Measurements from ENCODE around the gene NAP1L5. TPM values are rescaled to one million over a fixed set of nuclear protein-coding genes. Genes with fewer than 3 reads are reported as not detected.

The NAP1L5 gene
- total RNA-seq, 3 donors from 2014 or later: 1.1 to 5.8 (median 1.7) TPM

DNA sequence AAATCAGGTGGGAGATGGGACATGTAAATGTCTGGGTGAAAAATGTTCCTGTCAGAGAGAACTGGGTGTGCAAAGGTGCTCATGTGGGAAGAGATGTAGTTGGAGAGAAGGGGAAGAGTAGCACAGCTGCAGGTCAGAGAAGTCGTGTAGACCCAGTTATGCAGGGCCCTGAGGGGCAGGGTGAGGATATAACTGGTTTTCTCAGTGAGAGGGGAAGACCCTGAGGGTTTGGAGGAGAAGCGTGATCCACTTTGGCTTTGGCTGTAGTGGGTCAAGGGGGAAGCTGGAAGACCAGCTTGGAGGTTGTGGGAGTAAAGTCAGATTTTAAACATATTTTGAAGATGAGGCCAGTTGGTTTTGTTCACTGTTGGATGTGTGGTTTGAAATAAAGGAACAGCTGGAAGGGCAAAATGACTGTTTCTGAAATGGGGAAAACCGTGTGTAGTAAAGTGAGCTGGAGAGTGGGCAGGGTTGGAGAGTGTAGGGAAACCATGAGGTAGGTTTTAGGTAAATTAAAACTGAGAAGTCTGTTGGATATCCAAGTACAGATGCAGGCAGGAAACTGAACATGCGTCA is 44.2 kb downstream of the NAP1L5 start:
- no peaks in the 10 kb centered on the region for H3K36me3 ChIP-seq (ENCODE audit: low read depth)
- no peak for ATAC-seq
- intact Hi-C loops (cut with DNase I, micrococcal nuclease): no loop called here

DNA sequence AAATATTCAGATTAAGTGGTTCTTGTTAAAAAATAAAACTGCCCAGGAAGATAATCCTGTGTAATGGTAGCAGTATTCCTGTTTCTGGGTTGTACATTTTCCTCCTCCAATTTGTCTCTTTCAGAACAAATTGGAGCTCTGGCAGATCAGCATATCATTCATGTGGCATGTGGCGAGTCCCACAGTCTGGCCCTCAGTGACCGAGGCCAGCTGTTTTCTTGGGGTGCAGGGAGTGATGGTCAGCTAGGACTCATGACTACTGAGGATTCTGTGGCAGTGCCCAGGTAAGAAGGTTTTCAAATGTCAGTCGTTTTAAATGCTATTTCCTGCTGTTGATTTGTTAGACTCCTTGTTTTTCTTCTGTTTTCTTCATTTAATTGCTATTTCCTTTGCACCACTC is 47.9 kb downstream of the NAP1L5 start:
- TF ChIP-seq, protein P1, sequence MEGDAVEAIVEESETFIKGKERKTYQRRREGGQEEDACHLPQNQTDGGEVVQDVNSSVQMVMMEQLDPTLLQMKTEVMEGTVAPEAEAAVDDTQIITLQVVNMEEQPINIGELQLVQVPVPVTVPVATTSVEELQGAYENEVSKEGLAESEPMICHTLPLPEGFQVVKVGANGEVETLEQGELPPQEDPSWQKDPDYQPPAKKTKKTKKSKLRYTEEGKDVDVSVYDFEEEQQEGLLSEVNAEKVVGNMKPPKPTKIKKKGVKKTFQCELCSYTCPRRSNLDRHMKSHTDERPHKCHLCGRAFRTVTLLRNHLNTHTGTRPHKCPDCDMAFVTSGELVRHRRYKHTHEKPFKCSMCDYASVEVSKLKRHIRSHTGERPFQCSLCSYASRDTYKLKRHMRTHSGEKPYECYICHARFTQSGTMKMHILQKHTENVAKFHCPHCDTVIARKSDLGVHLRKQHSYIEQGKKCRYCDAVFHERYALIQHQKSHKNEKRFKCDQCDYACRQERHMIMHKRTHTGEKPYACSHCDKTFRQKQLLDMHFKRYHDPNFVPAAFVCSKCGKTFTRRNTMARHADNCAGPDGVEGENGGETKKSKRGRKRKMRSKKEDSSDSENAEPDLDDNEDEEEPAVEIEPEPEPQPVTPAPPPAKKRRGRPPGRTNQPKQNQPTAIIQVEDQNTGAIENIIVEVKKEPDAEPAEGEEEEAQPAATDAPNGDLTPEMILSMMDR (IDR thresholded peaks at IDR 0.05): no peak
- no peaks in the 10 kb centered on the region for H3K4me1 ChIP-seq (ENCODE audit: low read depth)
- no peaks in the 10 kb centered on the region for H3K9me3 ChIP-seq
- ATAC-seq (no peak), DNase-seq (no peak)
- intact Hi-C loops (cut with DNase I, micrococcal nuclease): no loop called here
- no peak overlapping the region for H3K4me3 ChIP-seq
- H3K36me3 ChIP-seq (ENCODE audit: low read depth): no peaks in the 10 kb centered on the region

More for the DNA sequence above, 44.2 kb downstream of the NAP1L5 start:
- no peak for DNase-seq
- H3K9me3 ChIP-seq: no peaks in the 10 kb centered on the region
- TF ChIP-seq, protein P1 (IDR thresholded peaks at IDR 0.05): no peak
- no peaks in the 10 kb centered on the region for H3K4me1 ChIP-seq (ENCODE audit: low read depth)
- H3K4me3 ChIP-seq: no peak overlapping the region

GRCh38 chr4:88646528-88647280 is 50.9 kb downstream of the NAP1L5 start:
- Histone ChIP-seq H3K4me3 (no peak overlapping the region), H3K4me1 (ENCODE audit: low read depth) (no peaks in the 10 kb centered on the region), H3K9me3 (peaks cover 2% of the 10 kb centered on the region), H3K36me3 (ENCODE audit: low read depth) (no peaks in the 10 kb centered on the region)
- no peak for ATAC-seq
- TF ChIP-seq, protein P1 (IDR thresholded peaks at IDR 0.05): no peak
- DNase-seq: no peak
- intact Hi-C loops (cut with DNase I, micrococcal nuclease): no loop called here

DNA sequence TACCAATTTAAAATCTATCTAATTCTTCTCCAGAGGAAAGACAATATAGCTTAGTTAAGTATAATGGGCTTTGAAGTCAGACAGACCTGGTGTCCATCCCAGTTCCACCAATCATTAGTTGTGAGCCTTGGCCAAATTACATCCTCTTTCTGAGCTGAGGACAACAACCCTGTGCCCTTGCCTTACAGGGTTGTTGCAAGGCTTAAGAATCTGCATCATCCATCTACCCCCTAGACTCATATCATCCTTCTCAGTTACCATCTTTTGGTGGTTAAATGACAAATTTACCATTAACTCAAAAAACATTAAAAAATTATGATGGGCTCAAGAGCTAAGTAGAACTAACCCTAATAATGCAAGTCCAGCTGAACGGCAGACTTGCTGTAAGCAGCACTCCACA is 51.6 kb downstream of the NAP1L5 start:
- Histone ChIP-seq H3K36me3 (ENCODE audit: low read depth) (no peaks in the 10 kb centered on the region), H3K4me3 (no peak overlapping the region), H3K9me3 (peaks cover 2% of the 10 kb centered on the region), H3K4me1 (ENCODE audit: low read depth) (no peaks in the 10 kb centered on the region)
- no peak for ATAC-seq
- intact Hi-C loops (cut with DNase I, micrococcal nuclease): no loop called here
- TF ChIP-seq, protein P1 (IDR thresholded peaks at IDR 0.05): no peak
- DNase-seq: no peak

Other genes starting within 250 kb of the NAP1L5 start
- gene HERC5, start 240.7 kb downstream of the NAP1L5 start, total RNA-seq: 1 to 10 TPM; 1.8 to 4.0 (median 1.9) TPM
- 10 to 100 TPM; 41.3 to 62.7 (median 53.2) TPM for gene PYURF, start 174.1 kb downstream of the NAP1L5 start, total RNA-seq
- 10 to 100 TPM; 49.1 to 51.6 (median 50.6) TPM for gene HERC3, start 105.3 kb downstream of the NAP1L5 start, total RNA-seq